AG04449 (cell line): ENCODE measurements around the gene RPP21.

Experiments used
- CTCF ChIA-PET: fragments of 350-600 bp; formaldehyde crosslinking; extraction: SDS; loops from one replicate; lab custom pipeline; 2021; ENCODE audit warnings: antibody characterized with exemption; lab: Yijun Ruan, JAX
- POLR2A ChIA-PET: fragments of 400-600, 350-600 bp; formaldehyde crosslinking; extraction: SDS; loops from one replicate; lab custom pipeline; 2020; ENCODE audit warnings: antibody characterized with exemption, inconsistent platforms; lab: Yijun Ruan, JAX
- DNase-seq: peaks from one replicate; pipeline ENCODE4 v3.0.0-alpha.2; 2010; ENCODE audit warnings: low read depth, low spot score
- H3K4me3 ChIP-seq: 2 replicates; pipeline ENCODE4 v1.5.1; 2011; ENCODE audit warnings: low read depth, mild to moderate bottlenecking, control low read depth, low read length
- CTCF ChIP-seq: IDR thresholded peaks from one replicate; pipeline ENCODE4 v1.5.1; 2011; ENCODE audit warnings: mild to moderate bottlenecking, moderate library complexity, low read length, control low read depth, inconsistent platforms; ENCODE audit not compliant: insufficient read depth; ENCODE audit errors: missing control alignments

Gene RPP21

GRCh38 chr6:30344868-30345671, at the start of gene RPP21:
Gene RPP21 (plus strand): TSS chr6:30345156. CDS start chr6:30345172, 16 bp downstream.
- no peak for DNase-seq
- TF ChIP-seq CTCF: no peak
- POLR2A ChIA-PET: no interaction called here
- CTCF ChIA-PET: interaction anchor here (1.1 to 1.3 kb wide), 2 partner anchors 13 to 52 kb away, joined by 4 to 5 read pairs; no protein-coding TSS in a partner anchor
- peak within 1 kb of the TSS; percentile 92 for H3K4me3 ChIP-seq

GRCh38 chr6:30295837-30296236, 49.1 kb upstream of the RPP21 start:
- no peak for DNase-seq
- ChIA-PET POLR2A (no interaction called here), CTCF (interaction anchor here (1.1 to 1.5 kb wide), 2 partner anchors 16 to 57 kb away, joined by 3 to 4 read pairs; no protein-coding TSS in a partner anchor)
- TF ChIP-seq CTCF: no peak
- H3K4me3 ChIP-seq: no peak overlapping the region

- no peak overlapping the region for H3K4me3 ChIP-seq
- CTCF ChIA-PET: no interaction called here
- POLR2A ChIA-PET: no interaction called here
- no peak for TF ChIP-seq CTCF
- DNase-seq: no peak
Observed at GRCh38 chr6:30304002-30304401, 41.0 kb upstream of the RPP21 start.

- no peak for TF ChIP-seq CTCF
- no peak overlapping the region for H3K4me3 ChIP-seq
- DNase-seq: no peak
- ChIA-PET POLR2A (no interaction called here), CTCF (interaction anchor here (1.2 kb wide), 2 partner anchors 9 to 16 kb away, joined by 3 read pairs; no protein-coding TSS in a partner anchor)
Observed at GRCh38 chr6:30311101-30311500, 33.9 kb upstream of the RPP21 start.

- no peak overlapping the region for H3K4me3 ChIP-seq
- DNase-seq: no peak
- no peak for TF ChIP-seq CTCF
- CTCF ChIA-PET: interaction anchor here (0.8 to 1.3 kb wide), 4 partner anchors 10 to 96 kb away, joined by 3 to 5 read pairs (median 3); no protein-coding TSS in a partner anchor
- POLR2A ChIA-PET: no interaction called here
Observed at GRCh38 chr6:30311671-30312070, 33.3 kb upstream of the RPP21 start.

GRCh38 chr6:30312266-30312665, 32.7 kb upstream of the RPP21 start:
- TF ChIP-seq CTCF: no peak
- no peak overlapping the region for H3K4me3 ChIP-seq
- ChIA-PET CTCF (interaction anchor here (0.8 to 1.3 kb wide), 3 partner anchors 17 to 96 kb away, joined by 3 to 5 read pairs (median 3); no protein-coding TSS in a partner anchor), POLR2A (no interaction called here)
- DNase-seq: no peak
